IMR-90 (cell line): ENCODE data around the gene KLHL7. TPM values are rescaled to one million over a fixed set of nuclear protein-coding genes. Genes with fewer than 3 reads are reported as not detected.

ENCODE experiments used
- ATAC-seq: fragments of 200-7000 bp; cut with Tn5 transposase; 2 replicates; pipeline ENCODE4 v1.9.1; 2020; ENCODE audit warnings: low read depth, mild to moderate bottlenecking, moderate library complexity
- BruUV-seq: library from RNA; stranded (reverse); fragments of 400-500 nt; replicated peaks from 2 replicates; lab custom pipeline; 2021; lab: Mats Ljungman, UMichigan
- CTCF ChIA-PET: fragments of 300-600 bp; formaldehyde crosslinking; extraction: SDS; loops from one replicate; lab custom pipeline; 2021; ENCODE audit warnings: antibody characterized with exemption; lab: Yijun Ruan, JAX
- POLR2A ChIA-PET: fragments of 300-600 bp; sonication (Branson Sonifier 250); formaldehyde crosslinking; loops from one replicate; lab custom pipeline; 2022; ENCODE audit warnings: antibody characterized with exemption; ENCODE audit not compliant: unreplicated experiment; lab: Charles Lee
- DNase-seq: peaks from one replicate; pipeline ENCODE4 v3.0.0; 2013
- H2AFZ ChIP-seq: replicated peaks from 2 replicates; pipeline ENCODE3; 2013; ENCODE audit warnings: low read length, mild to moderate bottlenecking; ENCODE audit not compliant: poor library complexity
- H2AK5ac ChIP-seq: 2 replicates; pipeline ENCODE4 v1.6.1; 2013; ENCODE audit warnings: low read depth, low read length, inconsistent platforms
- H2AK9ac ChIP-seq: replicated peaks from 2 replicates; pipeline ENCODE3; 2013; ENCODE audit warnings: mild to moderate bottlenecking, low read depth, low read length, moderate library complexity; ENCODE audit not compliant: poor library complexity
- H2BK120ac ChIP-seq: 2 replicates; pipeline ENCODE4 v1.6.1; 2013; ENCODE audit warnings: low read depth, low read length, inconsistent platforms
- H2BK15ac ChIP-seq: 3 replicates; pipeline ENCODE4 v1.6.1; 2013; ENCODE audit warnings: low read depth, low read length, inconsistent platforms
- H2BK20ac ChIP-seq: 2 replicates; pipeline ENCODE4 v1.6.1; 2013; ENCODE audit warnings: low read depth, mild to moderate bottlenecking, inconsistent platforms, low read length, moderate library complexity
- H2BK5ac ChIP-seq: 2 replicates; pipeline ENCODE4 v1.6.1; 2013; ENCODE audit warnings: mild to moderate bottlenecking, low read depth, low read length, inconsistent platforms; ENCODE audit not compliant: poor library complexity, severe bottlenecking
- H3K14ac ChIP-seq: replicated peaks from 2 replicates; pipeline ENCODE4 v1.6.1; 2013; ENCODE audit warnings: low read depth, low read length, inconsistent platforms
- H3K18ac ChIP-seq: 2 replicates; pipeline ENCODE4 v1.6.1; 2013; ENCODE audit warnings: low read depth, low read length, control low read depth
- H3K23ac ChIP-seq: 2 replicates; pipeline ENCODE4 v1.6.1; 2013; ENCODE audit warnings: low read depth, low read length, inconsistent platforms
- H3K27ac ChIP-seq: 2 replicates; pipeline ENCODE4 v1.5.1; 2013; ENCODE audit warnings: mild to moderate bottlenecking, control low read depth, low read length; ENCODE audit not compliant: insufficient read depth
- H3K27me3 ChIP-seq: 2 replicates; pipeline ENCODE4 v1.6.1; 2013; ENCODE audit warnings: low read length; ENCODE audit not compliant: control insufficient read depth, insufficient read depth
- H3K36me3 ChIP-seq: 2 replicates; pipeline ENCODE4 v1.6.1; 2013; ENCODE audit warnings: low read length, mixed read lengths; ENCODE audit not compliant: control insufficient read depth, insufficient read depth
- H3K4ac ChIP-seq: 2 replicates; pipeline ENCODE4 v1.6.1; 2013; ENCODE audit warnings: low read depth, low read length, inconsistent platforms
- H3K4me1 ChIP-seq: 2 replicates; pipeline ENCODE4 v1.6.1; 2013; ENCODE audit warnings: low read length, mixed read lengths; ENCODE audit not compliant: control insufficient read depth, insufficient read depth
- H3K4me2 ChIP-seq: 2 replicates; pipeline ENCODE4 v1.6.1; 2013; ENCODE audit warnings: low read depth, mild to moderate bottlenecking, control low read depth, low read length, moderate library complexity
- H3K4me3 ChIP-seq: 2 replicates; pipeline ENCODE4 v1.5.1; 2013; ENCODE audit warnings: low read depth, mild to moderate bottlenecking, control low read depth, low read length, moderate library complexity; ENCODE audit not compliant: insufficient read depth
- H3K56ac ChIP-seq: 2 replicates; pipeline ENCODE4 v1.6.1; 2013; ENCODE audit warnings: low read length, inconsistent platforms; ENCODE audit not compliant: insufficient read depth; ENCODE audit errors: extremely low read depth
- H3K79me1 ChIP-seq, 2 experiments: 2 replicates each; pipeline ENCODE4 v1.6.1; 2013; ENCODE audit warnings: low read length in 2 of 2, inconsistent platforms in 1 of 2, low read depth in 1 of 2
- H3K9ac ChIP-seq: 2 replicates; pipeline ENCODE4 v1.6.1; 2013; ENCODE audit warnings: low read depth, low read length, control low read depth
- H3K9me1 ChIP-seq: 2 replicates; pipeline ENCODE4 v1.6.1; 2013; ENCODE audit warnings: low read length, inconsistent platforms; ENCODE audit not compliant: insufficient read depth
- H3K9me3 ChIP-seq: 2 replicates; pipeline ENCODE4 v1.6.1; 2013; ENCODE audit warnings: low read length; ENCODE audit not compliant: control insufficient read depth, insufficient read depth
- H4K20me1 ChIP-seq: 2 replicates; pipeline ENCODE4 v1.6.1; 2013; ENCODE audit warnings: low read length, inconsistent platforms; ENCODE audit not compliant: insufficient read depth
- H4K5ac ChIP-seq: 2 replicates; pipeline ENCODE4 v1.6.1; 2013; ENCODE audit warnings: mild to moderate bottlenecking, low read depth, low read length, control low read depth
- H4K8ac ChIP-seq, 2 experiments: 2 replicates each; pipeline ENCODE4 v1.6.1; 2013; ENCODE audit warnings: low read depth in 2 of 2, low read length in 2 of 2, control low read depth in 1 of 2, inconsistent platforms in 1 of 2
- H4K91ac ChIP-seq: 2 replicates; pipeline ENCODE4 v1.6.1; 2013; ENCODE audit warnings: low read depth, low read length, inconsistent platforms; ENCODE audit not compliant: insufficient read depth
- CHD1 ChIP-seq: IDR thresholded peaks from 2 replicates; pipeline ENCODE4 v1.6.1; 2012; ENCODE audit warnings: low read depth, low read length, improper control_type of control experiment
- CTCF ChIP-seq: conservative IDR thresholded peaks from 2 replicates; pipeline ENCODE4 v1.5.1; 2012; ENCODE audit warnings: mild to moderate bottlenecking, low read depth, low read length, improper control_type of control experiment
- MAFK ChIP-seq: IDR thresholded peaks from 2 replicates; pipeline ENCODE4 v1.6.1; 2012; ENCODE audit warnings: low read depth, low read length, improper control_type of control experiment
- MAZ ChIP-seq: IDR thresholded peaks from 2 replicates; pipeline ENCODE4 v1.6.1; 2012; ENCODE audit warnings: low read depth, mild to moderate bottlenecking, low read length, improper control_type of control experiment, moderate library complexity, borderline replicate concordance
- RCOR1 ChIP-seq: IDR thresholded peaks from 2 replicates; pipeline ENCODE4 v1.6.1; 2012; ENCODE audit warnings: mild to moderate bottlenecking, low read length, improper control_type of control experiment; ENCODE audit not compliant: insufficient replicate concordance
- WGBS, 2 experiments: methylation state at CpG; one replicate each; pipeline versions ENCODE4 v1.1.5 to v1.1.7; 2013; ENCODE audit warnings: missing lambda C conversion rate in 2 of 2; ENCODE audit not compliant: insufficient read length in 1 of 2; ENCODE audit errors: extremely low coverage in 2 of 2; 5-methylcytosine and 5-hydroxymethylcytosine counted together
- dilution Hi-C: fragments of 300-500 bp; cut with HindIII; formaldehyde crosslinking; loops from one replicate; pipeline ENCODE4 v1.14.3; 2018; ENCODE audit warnings: low sequenced_read_pairs; ENCODE audit not compliant: unreplicated experiment
- in situ Hi-C: fragments of 300-500 bp; cut with MboI; formaldehyde crosslinking; loops from 3 replicates; pipeline ENCODE4 v1.14.3; 2019; ENCODE audit warnings: low sequenced_read_pairs, inconsistent platforms, mixed read lengths
- intact Hi-C: fragments of 100-400 bp; cut with micrococcal nuclease; formaldehyde crosslinking; loops from 2 replicates; pipeline ENCODE4 v1.10.0; 2022
- polyA plus RNA-seq, 3 experiments: library from polyadenylated mRNA; depleted of rRNA; stranded (reverse); fragments of >200 nt; gene quantifications; 2 replicates each; pipeline ENCODE4 v1.2.3, GENCODE V29; 2012; ENCODE audit warnings: low replicate concordance in 1 of 3
- total RNA-seq: library from RNA; depleted of rRNA; stranded (reverse); fragments of >200 nt; gene quantifications from 2 replicates; pipeline ENCODE4 v1.2.3, GENCODE V29; 2012

KLHL7 gene
- total and polyA plus RNA-seq, 2 of the 4 experiments (the other 2 are of a cell fraction), result 24.6 to 29.2 TPM

- ChIA-PET CTCF (interaction anchor here (0.7 to 1.9 kb wide), 2 partner anchors 10 to 11 kb away, joined by 3 to 5 read pairs; no protein-coding TSS in a partner anchor), POLR2A (no interaction called here)
- Histone ChIP-seq H3K27me3 (no peaks in the 10 kb centered on the region), H3K56ac (no peak overlapping the region), H2BK120ac (no peak overlapping the region), H4K91ac (no peak overlapping the region), H4K5ac (no peak overlapping the region), H2AK9ac (no peak overlapping the region), H3K36me3 (peaks cover 15% of the 10 kb centered on the region; the same call in 1 of the 2 replicates), H4K8ac (no peak overlapping the region), H3K4me2 (no peak overlapping the region), H2BK20ac (no peak overlapping the region), H2BK5ac (no peak overlapping the region), H3K9me3 (no peaks in the 10 kb centered on the region), H3K79me1 (peaks cover 10 to 24% of the 10 kb centered on the region in 2 experiments), H3K4me1 (no peaks in the 10 kb centered on the region), H3K4ac (no peak overlapping the region), H3K23ac (no peak overlapping the region), H2AFZ (no peak overlapping the region), H3K27ac (no peak overlapping the region), H3K9me1 (no peaks in the 10 kb centered on the region; the same call in 1 of the 2 replicates), H3K9ac (no peak overlapping the region), H2BK15ac (no peak overlapping the region), H3K4me3 (no peak overlapping the region), H3K14ac (no peak overlapping the region), H3K18ac (no peak overlapping the region), H2AK5ac (no peak overlapping the region), H4K20me1 (no peaks in the 10 kb centered on the region)
- TF ChIP-seq MAFK, result no peak
- TF ChIP-seq CHD1, result no peak
- no peak for TF ChIP-seq CTCF
- no peak for TF ChIP-seq RCOR1
- TF ChIP-seq MAZ, result no peak
- in situ Hi-C loops (no loop called here), dilution Hi-C loops (no loop called here), intact Hi-C loops (no loop called here)
- ATAC-seq (no peak), DNase-seq (no peak)
- no CpG with 5 or more reads among the region's 5 CpGs for WGBS, 2 experiments
- no TSS peak for BruUV-seq
These were observed 17.9 kb downstream of the KLHL7 start for GRCh38 chr7:23123465-23123864.
